HG02759 (cell line): ENCODE measurements around the gene NHP2.
"Not testable (repeated sequence)": the region's sequence is repeated elsewhere in the genome, so short reads cannot be mapped to it uniquely, and the experiment has no call there.

Source experiments
- ATAC-seq: cut with Tn5 transposase; IDR thresholded peaks from one replicate; pipeline ENCODE4 v1.9.1; 2021; ENCODE audit warnings: mild to moderate bottlenecking, moderate library complexity; ENCODE audit not compliant: unreplicated experiment

NHP2 gene

DNA sequence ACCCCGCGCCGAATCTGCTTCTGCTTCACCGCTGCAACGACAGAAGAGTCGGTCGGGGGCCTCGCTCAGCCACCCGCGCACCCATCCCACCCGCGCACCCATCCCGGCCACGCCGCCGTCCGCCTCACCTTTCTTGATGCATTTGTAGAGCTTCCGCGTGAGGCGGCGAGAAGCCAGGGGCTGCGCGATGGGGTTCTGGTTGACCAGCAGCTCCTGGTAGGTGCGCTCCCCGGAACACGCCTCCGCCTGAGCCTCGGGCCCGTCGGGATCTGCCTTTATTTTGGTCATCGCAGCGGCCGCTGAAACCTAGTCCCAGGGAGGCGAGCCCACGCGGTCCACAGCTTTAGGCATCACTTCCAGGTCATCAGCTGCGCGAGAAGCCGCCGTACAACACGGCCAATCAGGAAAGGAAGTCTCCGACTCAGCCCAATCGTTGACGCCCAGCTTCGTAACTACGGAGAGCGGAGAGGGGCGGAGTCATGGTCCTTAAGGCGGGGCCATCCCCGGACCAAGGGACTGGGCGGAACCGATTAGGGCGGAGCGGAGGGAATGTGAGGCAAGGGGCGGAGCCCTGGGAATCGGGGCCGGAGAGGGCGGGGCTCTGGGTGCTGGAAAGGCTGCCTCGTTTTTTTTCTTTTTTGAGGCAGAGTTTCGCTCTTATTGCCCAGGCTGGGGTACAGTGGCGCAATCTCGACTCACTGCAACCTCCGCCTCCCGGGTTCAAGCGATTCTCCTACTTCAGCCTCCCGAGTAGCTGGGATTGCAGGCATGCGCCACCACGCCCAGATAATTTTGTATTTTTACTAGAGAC, at the start of gene NHP2:
Gene NHP2, minus strand, starts transcription at position 356 of the 811 bp plus-strand sequence. Its CDS starts 68 bp downstream, at position 288.
- peak; percentile 99 for ATAC-seq

DNA sequence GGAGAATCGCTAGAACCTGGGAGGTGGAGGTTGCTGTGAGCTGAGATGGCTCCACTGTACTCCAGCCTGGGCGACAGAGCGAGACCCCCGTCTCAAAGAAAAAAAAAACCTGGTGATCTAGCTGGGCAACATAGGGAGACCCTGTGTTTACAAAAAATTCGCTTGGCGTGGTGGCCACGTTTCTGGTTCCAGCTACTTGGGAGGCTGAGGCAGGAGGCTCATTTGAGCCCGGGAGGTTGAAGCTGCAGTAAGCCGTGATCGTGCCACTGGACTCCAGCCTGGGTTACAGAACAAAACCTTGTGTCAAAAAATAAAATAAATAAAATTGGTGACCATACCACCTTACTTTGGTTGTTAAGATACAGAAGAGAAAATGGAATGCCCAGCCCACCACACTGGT, 48.9 kb upstream of the NHP2 start:
- no peak for ATAC-seq

DNA sequence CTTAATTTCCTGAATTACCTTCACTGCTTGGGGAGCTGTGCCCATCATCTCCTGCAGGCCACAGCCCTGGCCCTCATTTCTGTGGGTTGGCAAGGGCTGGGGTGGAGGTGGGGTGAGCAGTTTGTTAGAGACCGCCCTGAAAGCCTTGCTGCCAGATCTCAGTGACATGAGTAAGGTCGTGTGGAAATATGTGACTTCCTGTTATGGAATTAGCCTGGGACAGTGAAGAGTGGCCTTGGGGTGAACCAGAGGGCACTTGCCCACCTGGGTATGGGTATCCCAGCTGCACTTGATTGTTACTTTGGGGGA, 48.2 kb upstream of the NHP2 start:
- no peak for ATAC-seq

DNA sequence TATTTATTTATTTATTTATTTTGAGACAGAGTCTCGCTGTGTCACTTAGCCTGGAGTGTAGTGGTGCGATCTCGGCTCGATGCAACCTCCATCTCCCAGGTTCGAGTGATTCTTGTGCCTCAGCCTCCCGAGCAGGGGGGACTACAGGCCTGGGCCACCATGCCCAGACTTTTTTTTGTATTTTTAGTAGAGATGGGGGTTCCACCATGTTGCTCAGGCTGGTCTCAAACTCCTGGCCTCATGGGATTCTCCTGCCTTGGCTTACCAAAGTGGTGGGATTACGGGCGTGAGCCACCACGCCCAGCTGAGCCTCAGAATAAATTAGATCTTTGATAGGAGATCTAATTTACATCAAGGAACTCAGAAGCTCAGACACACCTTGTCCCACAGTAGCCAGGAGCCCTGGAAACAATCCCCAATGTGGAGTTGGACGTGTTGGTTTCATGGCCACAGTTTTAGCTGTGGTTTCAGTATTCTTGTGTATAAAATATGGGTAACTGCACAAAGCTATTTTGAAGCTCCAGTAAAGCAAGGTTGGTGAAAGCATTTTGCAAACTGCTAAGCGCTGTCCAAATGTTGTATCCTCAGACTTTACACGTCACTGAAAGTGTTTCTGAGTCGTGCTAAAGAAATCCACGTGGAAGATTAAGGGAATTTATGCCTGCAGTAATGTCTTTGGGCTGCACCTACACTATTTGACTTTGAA, 47.7 kb upstream of the NHP2 start:
- no peak for ATAC-seq

DNA sequence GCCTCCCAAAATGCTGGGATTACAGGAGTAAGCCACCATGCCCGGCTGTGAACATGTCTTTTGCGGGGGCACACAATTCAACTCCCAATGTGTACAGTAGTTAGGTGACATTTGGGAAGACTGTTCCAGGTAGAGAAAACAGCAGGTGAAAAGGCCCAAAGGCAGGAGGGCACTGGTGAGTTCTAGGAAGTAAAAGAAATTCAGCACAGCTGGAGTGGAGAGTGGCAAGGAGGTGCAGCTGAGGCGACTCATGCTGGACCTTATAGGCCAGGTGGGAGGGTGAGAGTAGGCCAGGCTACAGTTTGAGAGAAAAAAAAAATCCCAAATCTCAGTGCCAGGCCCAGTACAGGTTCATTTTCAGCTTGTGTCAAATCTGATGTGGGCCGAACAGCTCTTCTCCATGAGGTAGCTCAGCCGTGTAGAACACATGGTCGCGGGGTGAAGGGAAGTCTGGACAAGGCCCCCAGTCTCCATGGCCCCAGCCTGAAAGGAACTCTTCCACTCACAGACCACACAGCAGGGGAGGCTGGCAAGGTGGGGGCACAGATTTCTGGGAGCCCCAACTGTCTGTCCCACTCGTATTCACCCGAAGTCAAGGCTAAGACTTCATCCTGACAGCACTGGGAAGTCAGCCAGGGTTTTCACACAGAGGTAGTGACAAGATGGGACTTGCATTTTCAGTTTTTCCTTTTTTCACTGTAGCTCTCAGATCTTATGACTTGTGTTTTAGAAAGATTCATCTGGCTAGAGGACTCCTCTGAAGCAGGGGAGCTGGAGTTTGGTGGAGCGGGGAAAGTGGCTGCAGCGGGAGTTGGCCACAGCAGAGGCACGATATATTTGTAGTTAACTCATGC, 46.1 kb upstream of the NHP2 start:
- ATAC-seq, result no peak

DNA sequence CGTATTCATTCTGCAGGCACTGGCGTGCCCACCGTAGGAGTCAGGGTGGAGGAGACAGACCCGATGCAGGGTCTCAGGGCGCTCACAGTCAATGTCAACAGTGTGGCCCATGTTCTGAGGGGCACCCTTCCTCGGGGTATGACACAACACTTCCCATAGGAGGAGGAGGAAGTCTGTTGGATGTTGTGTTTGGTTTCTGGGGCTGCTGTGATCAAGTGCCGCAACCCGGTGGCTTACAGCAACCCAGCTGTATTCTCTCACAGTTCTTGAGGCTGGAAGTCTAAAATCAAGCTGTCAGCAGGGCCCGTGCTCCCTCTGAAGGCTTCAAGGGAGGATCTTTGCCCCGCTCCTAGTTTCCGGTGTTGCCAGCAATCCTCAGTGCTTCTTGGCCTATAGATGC, 45.0 kb upstream of the NHP2 start:
- ATAC-seq, result no peak

DNA sequence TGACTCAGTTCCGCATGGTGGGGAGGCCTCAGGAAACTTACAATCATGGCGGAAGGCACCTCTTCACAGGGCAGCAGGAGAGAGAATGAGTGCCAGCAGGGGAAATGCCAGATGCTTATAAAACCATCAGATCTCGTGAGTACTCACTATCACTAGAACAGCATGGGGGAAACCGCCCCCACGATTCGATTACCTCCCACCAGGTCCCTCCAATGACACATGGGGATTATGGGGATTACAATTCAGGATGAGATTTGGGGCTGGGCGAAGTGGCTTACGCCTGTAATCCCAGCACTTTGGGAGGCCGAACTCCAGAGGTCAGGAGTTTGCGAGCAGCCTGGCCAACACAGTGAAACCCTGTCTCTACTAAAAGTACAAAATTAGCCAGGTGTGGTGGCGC, 44.5 kb upstream of the NHP2 start:
- not testable (repeated sequence) for ATAC-seq

DNA sequence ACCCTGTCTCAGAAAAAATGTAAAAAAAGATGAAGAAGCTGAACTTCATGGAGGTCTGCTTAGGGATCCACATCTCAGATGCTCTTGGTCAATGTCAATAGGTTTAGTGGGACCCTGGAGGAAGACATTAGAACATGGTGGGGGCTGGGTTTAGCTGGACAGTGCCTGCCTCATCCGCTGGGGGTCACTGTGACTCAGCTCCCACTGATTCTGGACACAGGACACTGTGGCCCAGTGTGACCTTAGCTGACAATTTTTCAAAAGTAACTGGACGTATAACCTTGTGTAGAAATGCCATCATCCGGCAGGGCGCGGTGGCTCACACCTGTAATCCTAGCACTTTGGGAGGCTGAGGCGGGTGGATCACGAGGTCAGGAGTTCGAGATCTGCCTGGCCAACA, 43.3 kb upstream of the NHP2 start:
- ATAC-seq, result no peak

DNA sequence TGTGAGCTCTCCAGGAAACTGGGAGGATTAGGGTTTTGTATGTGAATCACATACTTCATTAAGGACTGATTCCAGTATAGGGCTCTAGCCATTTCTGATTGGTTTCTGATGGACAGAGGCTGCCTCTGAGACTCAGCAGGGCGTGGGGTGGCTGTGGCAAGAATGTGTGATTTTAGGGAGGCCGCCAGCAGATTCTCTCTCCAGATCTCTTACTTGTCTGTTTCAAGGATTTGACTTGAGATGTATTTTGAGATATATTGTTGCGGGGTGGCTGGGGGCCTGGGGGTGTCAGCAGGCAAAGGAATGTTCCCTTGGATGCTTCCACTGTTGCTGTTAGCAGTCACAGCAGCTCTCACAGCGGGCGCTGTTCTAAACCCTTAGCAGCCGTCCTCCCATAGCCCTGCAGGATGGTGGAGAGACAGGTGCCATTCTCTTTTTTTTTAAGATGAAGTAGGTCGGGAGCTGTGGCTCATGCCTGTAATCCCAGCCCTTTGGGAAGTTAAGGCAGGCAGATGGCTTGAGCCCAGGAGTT, 42.7 kb upstream of the NHP2 start:
- no peak for ATAC-seq

DNA sequence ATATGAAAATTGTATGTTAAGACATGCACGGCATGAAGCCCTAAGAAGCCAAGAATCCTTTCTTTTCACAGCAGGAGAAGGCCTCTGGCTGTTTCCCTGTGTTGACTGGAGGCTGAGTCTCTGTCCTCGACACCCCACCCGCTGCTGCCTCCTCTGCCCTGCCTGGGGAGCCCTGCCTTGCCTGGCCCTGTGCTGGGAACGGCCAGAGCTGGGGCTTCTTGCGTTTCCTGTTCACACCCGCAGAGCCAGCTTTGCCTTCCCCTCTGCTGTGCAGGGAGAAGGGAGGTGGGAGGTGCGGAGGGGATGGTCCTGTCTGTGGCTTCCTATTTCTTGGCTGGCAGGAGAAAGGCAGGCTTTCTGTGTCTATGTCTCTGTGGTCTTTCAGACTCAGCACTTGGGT, 40.3 kb upstream of the NHP2 start:
- ATAC-seq, result no peak

DNA sequence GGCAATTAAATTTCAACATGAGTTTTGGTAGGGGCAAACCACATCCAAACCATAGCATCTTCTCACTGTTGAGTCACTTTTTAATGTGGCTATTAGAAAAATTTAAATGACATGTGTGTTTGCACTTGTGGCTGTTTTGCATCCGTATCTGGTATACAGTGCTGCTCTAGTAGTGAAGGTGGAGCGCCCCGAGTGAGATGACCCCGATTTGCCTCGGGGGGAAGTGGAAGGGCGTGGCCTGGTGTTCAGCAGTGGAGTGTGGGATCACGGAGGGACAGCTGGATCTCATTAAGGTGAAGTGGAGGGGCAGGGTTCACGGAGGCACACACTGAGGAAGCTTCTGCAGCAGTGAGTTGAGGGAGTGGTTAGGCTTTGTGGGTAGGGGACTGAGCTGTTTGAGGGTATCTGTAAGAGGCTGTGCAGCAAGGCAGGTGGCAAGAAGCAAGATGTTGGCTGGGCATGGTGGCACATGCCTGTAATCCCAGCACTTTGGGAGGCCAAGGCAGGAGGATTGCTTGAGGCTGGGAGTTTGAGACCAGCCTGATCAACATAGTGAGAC, 39.6 kb upstream of the NHP2 start:
- ATAC-seq, result no peak

DNA sequence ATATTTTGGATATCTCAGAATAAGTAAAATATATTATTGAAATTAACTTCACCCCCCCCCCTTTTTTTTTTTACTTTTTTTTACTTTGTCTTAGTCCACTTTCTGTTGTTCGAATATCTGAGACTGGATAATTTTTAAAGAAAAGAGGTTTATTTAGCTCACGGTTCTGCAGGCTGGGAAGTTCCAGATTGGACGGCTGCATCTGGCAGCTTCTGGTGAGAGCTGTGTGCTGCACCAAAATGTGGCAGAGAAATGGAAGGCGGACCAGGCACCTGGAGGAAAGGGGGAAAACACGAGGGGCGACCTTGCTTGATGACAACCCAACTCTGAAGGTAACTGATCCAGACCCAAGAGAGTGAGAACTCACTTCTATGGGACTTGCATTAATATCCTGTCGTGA, 39.1 kb upstream of the NHP2 start:
- ATAC-seq, result no peak

DNA sequence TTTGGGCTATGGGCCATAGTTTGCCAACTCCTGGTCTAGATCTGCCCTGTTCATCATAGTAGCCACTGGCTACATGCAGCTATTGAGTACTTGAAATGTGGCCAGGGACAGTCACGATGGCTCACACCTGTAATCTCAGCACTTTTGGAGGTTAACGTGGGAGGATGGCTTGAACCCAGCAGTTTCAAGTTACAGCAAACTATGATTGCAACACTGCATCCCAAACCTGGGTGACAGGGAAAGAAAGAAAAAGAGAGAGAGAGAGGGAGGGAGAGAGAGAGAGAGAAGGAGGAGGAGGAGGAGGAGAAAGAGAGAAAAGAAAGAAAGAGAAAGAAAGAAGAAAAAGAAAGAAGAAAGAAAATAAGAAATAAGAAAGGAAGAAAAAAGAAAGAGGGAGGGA, 38.6 kb upstream of the NHP2 start:
- no peak for ATAC-seq

DNA sequence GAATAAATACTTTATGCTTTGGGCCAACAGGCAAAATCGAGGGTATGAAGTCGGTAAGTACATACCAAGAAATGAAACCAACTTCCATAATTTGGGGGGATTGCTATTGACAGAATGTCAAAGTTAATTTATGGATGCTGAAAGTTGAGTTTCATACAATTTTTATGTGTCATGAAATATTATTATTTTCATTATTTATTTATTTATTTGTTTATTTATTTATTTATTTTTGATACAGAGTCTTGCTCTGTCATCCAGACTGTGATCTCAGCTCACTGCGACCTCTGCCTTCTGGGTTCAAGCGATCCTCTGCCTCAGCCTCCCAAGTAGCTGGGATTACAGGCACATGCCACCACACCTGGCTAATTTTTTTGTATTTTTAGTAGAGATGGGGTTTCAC, 38.0 kb upstream of the NHP2 start:
- no peak for ATAC-seq

DNA sequence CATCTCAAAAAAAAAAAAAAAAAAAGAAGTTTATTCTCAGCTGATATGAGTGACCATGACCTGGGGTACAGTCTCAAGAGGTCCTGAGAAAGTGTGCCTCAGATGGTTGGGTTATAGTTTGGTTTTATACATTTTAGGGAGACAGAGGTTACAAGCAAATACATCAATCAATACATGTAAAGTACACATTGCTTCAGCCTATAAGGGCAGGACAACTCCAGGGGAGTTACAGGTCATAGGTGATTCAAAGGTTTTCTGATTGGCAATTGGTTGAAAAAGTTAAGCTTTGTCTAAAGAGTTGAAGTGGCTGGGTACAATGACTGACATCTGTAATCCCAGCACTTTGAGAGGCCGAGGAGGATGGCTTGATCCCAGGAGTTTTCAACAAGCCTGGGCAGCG, 35.7 kb upstream of the NHP2 start:
- ATAC-seq, result no peak

DNA sequence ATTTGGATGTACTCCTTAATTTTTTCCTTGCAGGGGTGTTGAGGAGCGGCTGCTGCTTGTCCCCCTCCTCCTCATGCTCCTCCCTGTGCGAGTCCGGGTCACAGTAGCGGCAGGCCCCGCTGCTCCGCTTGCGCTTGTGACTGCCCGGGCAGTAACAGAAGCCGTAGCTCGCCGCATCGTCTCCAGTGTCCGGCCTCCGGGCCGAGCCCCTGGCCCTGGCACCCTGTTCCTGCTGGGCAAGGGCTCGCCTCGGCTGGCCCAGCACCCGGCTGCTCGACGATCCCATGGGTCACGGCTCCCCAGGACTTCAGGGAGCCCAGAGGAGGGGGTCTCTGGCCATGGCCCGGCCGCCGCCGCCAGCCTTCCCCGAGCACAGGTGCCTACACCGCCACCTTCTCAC, 33.3 kb upstream of the NHP2 start, which contains the start of gene GMCL2:
Gene GMCL2, minus strand, starts transcription at position 358 of the 400 bp plus-strand sequence. Its CDS starts 72 bp downstream, at position 286.
- ATAC-seq, result no peak

DNA sequence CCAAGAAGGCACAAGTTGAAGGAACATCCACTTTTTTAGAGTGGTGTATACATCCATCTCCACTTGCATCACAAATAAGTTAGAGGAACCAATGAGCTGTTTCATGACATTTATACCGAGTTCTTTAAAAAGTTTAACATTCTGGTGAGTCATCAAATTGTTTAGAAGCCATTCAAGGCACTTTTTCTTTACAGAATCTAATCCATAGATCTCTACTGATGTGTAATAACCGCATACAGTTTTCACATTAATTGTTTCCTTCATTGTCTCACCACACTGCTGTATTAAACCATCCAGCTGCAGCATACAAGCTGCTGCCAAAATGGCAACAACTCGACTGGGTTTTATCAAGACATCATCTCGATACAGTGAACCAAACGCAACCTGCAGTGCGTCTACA, 32.7 kb upstream of the NHP2 start:
- ATAC-seq, result no peak

DNA sequence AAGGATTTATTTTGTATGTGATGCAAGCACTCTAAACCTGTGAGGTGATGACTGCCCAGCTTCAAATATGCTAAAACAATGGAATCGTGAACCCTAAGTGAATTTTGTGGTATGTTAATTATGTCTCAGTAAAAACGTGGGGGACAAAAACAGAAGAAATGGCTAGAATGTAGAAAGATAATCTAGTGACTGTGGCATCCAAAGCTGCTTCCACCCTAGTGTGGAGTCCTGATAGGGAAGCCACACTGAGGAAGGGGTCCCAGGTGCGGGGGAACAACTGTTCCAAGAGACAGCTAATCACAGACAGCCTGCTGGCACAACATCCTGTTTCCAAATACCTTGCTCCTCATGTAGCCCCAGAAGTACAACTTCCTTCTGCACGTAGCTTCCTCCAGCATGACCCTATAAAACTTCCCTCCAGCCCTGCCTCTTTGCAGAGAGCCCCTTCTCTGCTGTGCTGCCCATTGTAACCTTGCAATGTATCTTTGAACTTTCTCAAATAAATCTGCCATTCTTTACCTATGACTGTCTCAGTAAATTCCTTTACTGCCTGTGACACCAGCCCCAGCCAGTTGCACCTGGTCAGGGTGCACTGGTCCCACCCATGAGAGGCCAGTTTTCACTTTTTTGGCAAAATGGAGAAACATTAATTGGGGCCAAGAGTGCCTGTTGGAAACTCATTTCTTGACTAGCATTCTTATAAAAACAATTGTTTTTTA, 28.6 kb upstream of the NHP2 start:
- ATAC-seq, result no peak

DNA sequence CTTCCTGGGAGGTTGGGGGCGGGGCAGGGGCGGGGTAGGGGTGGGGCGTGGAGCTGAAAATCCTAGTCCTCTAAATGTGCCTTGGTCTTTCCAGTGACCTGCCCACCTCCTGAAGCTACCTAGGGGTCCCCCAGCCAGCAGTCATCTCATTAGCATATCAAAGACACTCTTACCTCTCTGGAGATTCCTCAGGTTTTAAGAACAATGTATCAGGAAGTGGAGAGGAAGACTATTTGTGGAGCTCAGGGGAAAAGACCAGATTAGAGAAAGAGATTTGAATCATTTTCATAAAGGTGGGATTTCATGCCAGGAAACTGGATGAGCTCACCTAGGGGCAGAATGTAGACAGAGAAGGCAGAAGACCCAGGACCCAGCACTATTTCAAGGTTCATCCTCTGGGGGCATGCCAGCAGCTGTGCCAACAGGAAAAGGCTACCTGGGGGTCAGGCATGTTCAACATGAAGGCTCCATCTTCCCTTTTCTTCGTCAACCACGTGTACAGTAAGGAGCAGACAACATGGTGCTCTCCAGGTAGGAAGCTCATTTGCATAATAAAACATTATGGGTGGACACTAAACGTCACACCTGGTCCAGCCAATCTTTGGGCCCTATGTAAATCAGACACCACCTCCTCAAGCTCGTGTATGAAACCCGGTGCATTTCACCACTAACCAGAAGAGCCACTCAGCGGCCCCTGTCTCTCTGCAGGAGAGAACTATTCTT, 26.6 kb upstream of the NHP2 start:
- no peak for ATAC-seq

DNA sequence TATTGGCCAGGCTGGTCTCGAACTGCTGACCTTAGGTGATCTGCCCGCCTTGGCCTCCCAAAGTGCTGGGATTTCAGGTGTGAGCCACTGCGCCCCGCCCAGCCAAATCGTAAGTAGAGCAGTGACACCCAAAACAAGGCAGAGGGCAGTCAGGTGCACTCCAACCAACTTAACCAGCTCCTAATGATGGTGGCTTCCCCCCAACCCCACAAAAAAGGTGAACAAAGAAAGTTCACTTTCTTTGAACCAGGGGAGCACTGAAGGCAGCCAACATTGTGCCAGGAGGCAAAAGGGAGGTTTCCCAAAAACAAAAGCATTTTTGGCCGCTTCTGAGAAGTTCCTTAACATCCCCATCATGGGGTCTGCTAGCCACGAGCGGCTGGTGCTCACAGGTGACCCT, 23.9 kb upstream of the NHP2 start:
- no peak for ATAC-seq
